IgD-negative memory B cell (primary cell): ENCODE data around the gene ARHGAP11A. TPM values are rescaled to one million over a fixed set of nuclear protein-coding genes. Genes with fewer than 3 reads are reported as not detected.

ENCODE experiments used
- H3K27ac Mint-ChIP-seq, 3 donors: one replicate each; pipeline ENCODE4 v1.8.0; 2020 to 2022; ENCODE audit warnings: mild to moderate bottlenecking in 3 of 3, mixed read lengths in 3 of 3, moderate library complexity in 1 of 3
- H3K27me3 Mint-ChIP-seq: one replicate; pipeline ENCODE4 v1.8.0; 2021; ENCODE audit warnings: mixed read lengths
- H3K36me3 Mint-ChIP-seq: one replicate; pipeline ENCODE4 v1.8.0; 2020; ENCODE audit warnings: mild to moderate bottlenecking, mixed read lengths
- H3K4me1 Mint-ChIP-seq, 3 donors: one replicate each; pipeline ENCODE4 v1.8.0; 2020 to 2022; ENCODE audit warnings: mixed read lengths in 3 of 3, mild to moderate bottlenecking in 1 of 3
- H3K4me3 Mint-ChIP-seq, 4 donors: one replicate each; pipeline ENCODE4 v1.8.0; 2020 to 2022; ENCODE audit warnings: mild to moderate bottlenecking in 4 of 4, mixed read lengths in 4 of 4, moderate library complexity in 3 of 4
- H3K9me3 Mint-ChIP-seq, 3 donors: one replicate each; pipeline ENCODE4 v1.8.0; 2020 to 2021; ENCODE audit warnings: mixed read lengths in 3 of 3, mild to moderate bottlenecking in 1 of 3
- polyA plus RNA-seq: library from polyadenylated mRNA; unstranded; fragments of 300-500 nt; fragmentation: Illumina TruSeq; gene quantifications from one replicate; pipeline ENCODE4 v1.2.3, GENCODE V29; 2021

Gene ARHGAP11A
- polyA plus RNA-seq, 1 donor from 2014 or later: 2.4 TPM

DNA sequence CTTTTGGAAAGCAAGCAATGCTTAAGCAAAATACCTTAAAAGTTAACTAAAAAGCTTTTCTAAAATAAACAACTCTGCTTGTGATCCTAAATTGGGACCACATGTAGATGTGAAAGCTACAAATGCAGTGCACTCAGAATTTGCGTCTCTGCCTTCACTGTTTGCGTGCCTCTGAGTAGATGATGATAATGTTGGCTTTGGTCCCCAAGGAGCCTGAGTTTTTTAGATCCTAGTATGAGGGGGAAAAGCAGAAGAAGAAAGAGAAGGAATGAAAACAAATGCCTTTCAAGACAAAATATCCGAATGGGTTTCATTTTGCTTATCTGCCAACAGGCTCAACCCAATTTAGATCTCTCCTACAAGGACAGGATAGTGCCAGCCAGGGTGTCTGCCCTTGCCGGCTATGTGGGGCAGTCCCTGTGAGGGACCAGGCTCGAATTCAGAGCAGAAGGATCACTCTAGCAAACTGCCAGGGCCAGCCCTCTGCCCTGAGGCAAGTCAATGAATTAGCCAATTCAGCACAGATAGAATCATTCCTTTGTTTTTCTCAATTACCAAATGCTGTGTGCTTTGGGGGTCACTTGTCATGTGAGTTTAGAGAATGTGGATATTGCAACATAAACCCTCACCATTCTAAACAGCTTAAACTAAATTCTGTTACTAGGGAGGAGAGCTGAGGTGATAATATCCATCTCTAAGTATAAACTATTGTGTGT lies 54.8 kb downstream of the ARHGAP11A start:
- no peaks in the 10 kb centered on the region for H3K4me1 Mint-ChIP-seq
- no peaks in the 10 kb centered on the region for H3K9me3 Mint-ChIP-seq
- H3K4me3 Mint-ChIP-seq: no peak overlapping the region
- no peaks in the 10 kb centered on the region for H3K36me3 Mint-ChIP-seq
- no peak overlapping the region for H3K27ac Mint-ChIP-seq
- no peaks in the 10 kb centered on the region for H3K27me3 Mint-ChIP-seq

GRCh38 chr15:32670623-32671022 lies 55.3 kb downstream of the ARHGAP11A start:
- Mint-ChIP-seq H3K27me3 (no peaks in the 10 kb centered on the region), H3K36me3 (no peaks in the 10 kb centered on the region), H3K9me3 (no peaks in the 10 kb centered on the region), H3K27ac (no peak overlapping the region), H3K4me1 (no peaks in the 10 kb centered on the region), H3K4me3 (no peak overlapping the region)

DNA sequence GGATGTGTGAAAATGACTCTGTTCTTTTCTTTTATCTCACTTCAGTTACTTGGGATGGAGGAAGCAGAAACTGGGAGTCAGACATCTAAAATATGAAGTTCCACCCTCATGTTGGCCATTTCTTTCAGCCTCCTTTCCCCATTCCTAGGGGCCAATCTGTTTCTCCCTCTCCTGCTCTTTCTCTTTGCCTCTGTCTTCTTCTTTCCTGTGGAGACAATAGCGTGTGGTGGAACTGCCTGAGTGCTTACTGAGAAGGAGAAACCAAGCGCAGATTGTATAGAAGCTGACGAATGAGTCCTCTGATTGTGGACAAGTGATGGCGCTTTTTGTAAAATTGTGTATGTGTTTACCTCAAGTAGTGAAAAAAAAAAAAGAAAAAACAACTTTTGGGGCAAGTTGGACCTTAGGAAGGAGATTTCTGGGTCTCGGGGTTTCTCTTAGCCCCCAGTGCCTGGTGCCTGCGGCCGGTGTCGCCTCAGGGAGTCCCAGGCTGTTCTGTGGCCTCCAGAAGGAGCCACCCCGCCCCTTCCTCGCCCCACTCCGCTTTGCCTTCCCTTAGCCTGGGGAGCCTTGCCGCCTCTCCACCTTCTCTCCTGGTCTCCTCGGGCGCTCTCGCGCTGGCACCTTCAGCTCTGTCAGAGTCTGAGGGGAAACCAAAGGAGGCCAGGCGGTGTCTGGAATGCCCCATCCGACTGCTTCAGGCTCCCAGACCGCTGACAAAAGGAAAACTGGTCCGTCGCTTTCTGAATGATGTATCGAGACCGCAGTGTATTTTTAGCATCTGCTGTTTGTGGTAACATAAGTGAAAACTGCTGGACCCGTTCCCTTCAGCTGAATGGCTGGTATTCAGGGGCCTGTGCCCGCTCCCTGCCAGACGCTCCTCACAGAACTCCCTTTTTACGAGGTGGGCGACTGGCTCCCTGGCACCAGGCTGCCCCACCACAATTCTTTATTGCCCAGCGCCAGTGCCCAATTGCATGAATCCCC lies 56.3 kb downstream of the ARHGAP11A start:
- no peaks in the 10 kb centered on the region for H3K9me3 Mint-ChIP-seq
- H3K4me1 Mint-ChIP-seq: no peaks in the 10 kb centered on the region
- no peaks in the 10 kb centered on the region for H3K36me3 Mint-ChIP-seq

DNA sequence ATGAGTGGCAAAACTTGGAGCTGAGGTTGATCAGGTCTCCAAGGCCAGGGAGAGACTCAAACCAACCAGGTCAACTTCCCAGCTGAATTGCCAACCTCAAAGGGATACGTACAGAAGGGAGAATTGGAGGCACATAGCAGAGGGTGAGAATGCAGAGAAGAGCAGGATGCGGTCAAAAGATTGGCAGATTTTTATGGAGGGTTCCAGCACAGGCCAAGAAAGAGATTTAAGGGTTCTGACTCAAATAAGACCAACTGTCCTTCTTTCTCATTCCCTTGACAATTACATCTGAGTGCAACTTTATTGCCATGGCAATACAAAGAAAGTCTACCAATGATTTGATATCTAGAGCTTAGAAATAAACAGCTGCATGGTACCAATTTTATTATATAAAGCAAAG lies 59.4 kb downstream of the ARHGAP11A start:
- Mint-ChIP-seq H3K9me3 (no peaks in the 10 kb centered on the region), H3K27ac (no peak overlapping the region), H3K4me1 (no peaks in the 10 kb centered on the region), H3K4me3 (no peak overlapping the region), H3K27me3 (no peaks in the 10 kb centered on the region), H3K36me3 (no peaks in the 10 kb centered on the region)

More for the DNA sequence above, 56.3 kb downstream of the ARHGAP11A start:
- no peaks in the 10 kb centered on the region for H3K27me3 Mint-ChIP-seq
- no peak overlapping the region for H3K27ac Mint-ChIP-seq
- no peak overlapping the region for H3K4me3 Mint-ChIP-seq

GRCh38 chr15:32675466-32675865 lies 60.2 kb downstream of the ARHGAP11A start:
- no peaks in the 10 kb centered on the region for H3K36me3 Mint-ChIP-seq
- no peak overlapping the region for H3K4me3 Mint-ChIP-seq
- no peaks in the 10 kb centered on the region for H3K27me3 Mint-ChIP-seq
- H3K4me1 Mint-ChIP-seq: no peaks in the 10 kb centered on the region
- H3K27ac Mint-ChIP-seq: no peak overlapping the region
- H3K9me3 Mint-ChIP-seq: no peaks in the 10 kb centered on the region

DNA sequence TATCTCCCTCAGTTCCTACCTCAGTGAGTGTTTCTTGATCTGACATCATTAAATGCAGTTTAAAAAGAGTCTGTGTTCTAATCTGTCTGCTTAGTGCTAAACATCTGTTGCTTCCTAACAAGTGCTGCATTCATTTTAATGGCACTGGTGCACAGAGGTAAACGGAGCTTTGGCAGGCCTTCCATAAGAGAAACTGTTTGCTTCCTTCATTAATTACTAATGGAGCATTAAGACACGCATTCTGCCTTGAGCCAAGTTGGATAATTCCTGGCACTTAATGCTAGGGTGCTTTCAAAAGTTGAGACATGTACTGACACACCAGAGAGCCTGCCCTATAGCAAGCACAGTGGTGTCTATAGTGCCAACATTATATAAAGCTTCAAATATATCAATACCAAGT lies 60.9 kb downstream of the ARHGAP11A start:
- H3K4me1 Mint-ChIP-seq: no peaks in the 10 kb centered on the region
- no peak overlapping the region for H3K4me3 Mint-ChIP-seq
- no peaks in the 10 kb centered on the region for H3K9me3 Mint-ChIP-seq
- no peaks in the 10 kb centered on the region for H3K27me3 Mint-ChIP-seq
- no peak overlapping the region for H3K27ac Mint-ChIP-seq
- no peaks in the 10 kb centered on the region for H3K36me3 Mint-ChIP-seq

DNA sequence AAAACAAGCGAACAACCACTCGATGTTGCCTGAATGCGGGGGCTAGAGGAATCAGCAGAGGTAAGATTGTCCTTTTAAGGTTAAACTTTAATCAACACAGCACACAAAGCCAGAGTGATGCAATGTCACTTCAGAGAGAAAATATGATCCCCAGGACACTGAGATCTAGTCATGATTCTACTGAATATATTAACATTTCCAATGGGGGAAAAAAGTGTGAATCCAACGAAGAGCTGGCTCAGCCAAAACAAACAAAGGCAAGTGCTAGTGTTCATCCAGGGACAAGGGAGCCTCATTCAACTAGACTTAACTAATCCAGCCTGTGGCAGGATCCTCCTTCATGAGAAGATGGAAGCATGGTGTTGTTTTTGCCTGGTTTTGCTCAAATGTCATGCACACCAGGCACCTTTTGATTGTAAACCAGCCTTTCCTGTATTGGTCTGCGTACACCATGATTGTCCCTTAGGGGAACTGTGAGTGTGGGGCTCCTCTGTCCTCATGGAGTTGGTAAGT lies 62.0 kb downstream of the ARHGAP11A start:
- H3K36me3 Mint-ChIP-seq: no peaks in the 10 kb centered on the region
- no peaks in the 10 kb centered on the region for H3K9me3 Mint-ChIP-seq
- H3K27me3 Mint-ChIP-seq: no peaks in the 10 kb centered on the region
- no peak overlapping the region for H3K4me3 Mint-ChIP-seq
- H3K4me1 Mint-ChIP-seq: no peaks in the 10 kb centered on the region
- no peak overlapping the region for H3K27ac Mint-ChIP-seq

DNA sequence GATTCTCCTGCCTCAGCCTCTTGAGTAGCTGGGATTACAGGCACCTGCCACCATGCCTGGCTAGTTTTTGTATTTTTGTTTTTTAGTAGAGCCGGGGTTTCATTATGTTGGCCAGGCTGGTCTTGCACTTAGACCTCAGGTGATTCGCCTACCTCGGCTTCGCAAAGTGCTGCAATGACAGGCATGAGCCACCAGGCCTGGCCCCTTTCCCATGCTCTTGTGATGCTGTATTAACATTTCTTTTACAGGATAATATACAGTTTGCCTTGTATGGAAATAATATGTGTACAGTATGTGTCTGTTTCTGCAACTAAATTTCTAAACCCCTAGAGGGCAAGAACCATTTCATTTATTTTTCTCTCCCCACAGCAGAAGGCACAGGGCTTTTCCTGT lies 64.0 kb downstream of the ARHGAP11A start:
- Mint-ChIP-seq H3K27ac (no peak overlapping the region), H3K27me3 (no peaks in the 10 kb centered on the region), H3K9me3 (no peaks in the 10 kb centered on the region), H3K4me3 (no peak overlapping the region), H3K36me3 (no peaks in the 10 kb centered on the region), H3K4me1 (no peaks in the 10 kb centered on the region)

- H3K4me1 Mint-ChIP-seq: no peaks in the 10 kb centered on the region
- no peak overlapping the region for H3K27ac Mint-ChIP-seq
- peaks cover 0 to 2% (median 0%) of the 10 kb centered on the region in 3 donors for H3K9me3 Mint-ChIP-seq
- no peaks in the 10 kb centered on the region for H3K36me3 Mint-ChIP-seq
- no peaks in the 10 kb centered on the region for H3K27me3 Mint-ChIP-seq
- H3K4me3 Mint-ChIP-seq: no peak overlapping the region
Observed at GRCh38 chr15:32682569-32682968, 67.3 kb downstream of the ARHGAP11A start.

DNA sequence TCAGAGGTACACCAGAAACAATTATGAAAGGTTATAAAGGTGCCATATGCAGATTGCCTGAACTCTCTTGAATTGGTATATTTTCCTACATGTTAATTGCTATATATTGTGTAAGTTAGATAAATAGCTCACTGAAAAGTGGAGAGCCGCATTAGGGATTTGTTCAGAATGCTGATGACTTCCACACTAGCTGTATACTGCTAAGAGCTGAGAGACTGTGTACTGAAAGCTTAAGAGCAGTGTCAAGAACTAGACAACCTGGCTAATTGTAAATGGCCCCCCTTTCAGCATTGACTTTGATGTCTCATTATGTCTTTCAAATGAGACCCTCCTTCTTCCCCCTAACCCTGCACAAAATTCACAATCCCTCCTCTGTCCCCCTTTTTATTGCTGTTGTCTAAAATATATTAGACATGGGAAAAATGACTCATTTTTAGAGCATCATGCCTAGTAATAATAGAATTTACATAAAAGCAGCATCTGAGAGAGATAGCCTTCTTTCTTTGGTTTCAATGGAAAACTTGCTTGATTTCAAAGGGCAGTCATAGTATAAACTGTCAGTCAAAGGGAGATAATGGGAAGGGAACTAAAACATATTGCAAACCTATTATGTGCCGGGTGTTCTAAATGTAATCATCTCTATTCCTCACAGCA lies 67.8 kb downstream of the ARHGAP11A start:
- Mint-ChIP-seq H3K9me3 (peaks cover 0 to 2% (median 0%) of the 10 kb centered on the region in 3 donors), H3K4me1 (no peaks in the 10 kb centered on the region), H3K27me3 (no peaks in the 10 kb centered on the region), H3K36me3 (no peaks in the 10 kb centered on the region), H3K4me3 (no peak overlapping the region), H3K27ac (no peak overlapping the region)

- H3K27me3 Mint-ChIP-seq: no peaks in the 10 kb centered on the region
- no peak overlapping the region for H3K27ac Mint-ChIP-seq
- H3K36me3 Mint-ChIP-seq: no peaks in the 10 kb centered on the region
- no peak overlapping the region for H3K4me3 Mint-ChIP-seq
- peaks cover 0 to 2% (median 0%) of the 10 kb centered on the region in 3 donors for H3K9me3 Mint-ChIP-seq
- H3K4me1 Mint-ChIP-seq: no peaks in the 10 kb centered on the region
Observed at GRCh38 chr15:32683906-32684584, 68.7 kb downstream of the ARHGAP11A start.

GRCh38 chr15:32685576-32685975 lies 70.3 kb downstream of the ARHGAP11A start:
- H3K36me3 Mint-ChIP-seq: no peaks in the 10 kb centered on the region
- H3K4me3 Mint-ChIP-seq: no peak overlapping the region
- no peak overlapping the region for H3K27ac Mint-ChIP-seq
- no peaks in the 10 kb centered on the region for H3K27me3 Mint-ChIP-seq
- no peaks in the 10 kb centered on the region for H3K4me1 Mint-ChIP-seq
- peaks cover 0 to 2% (median 0%) of the 10 kb centered on the region in 3 donors for H3K9me3 Mint-ChIP-seq

DNA sequence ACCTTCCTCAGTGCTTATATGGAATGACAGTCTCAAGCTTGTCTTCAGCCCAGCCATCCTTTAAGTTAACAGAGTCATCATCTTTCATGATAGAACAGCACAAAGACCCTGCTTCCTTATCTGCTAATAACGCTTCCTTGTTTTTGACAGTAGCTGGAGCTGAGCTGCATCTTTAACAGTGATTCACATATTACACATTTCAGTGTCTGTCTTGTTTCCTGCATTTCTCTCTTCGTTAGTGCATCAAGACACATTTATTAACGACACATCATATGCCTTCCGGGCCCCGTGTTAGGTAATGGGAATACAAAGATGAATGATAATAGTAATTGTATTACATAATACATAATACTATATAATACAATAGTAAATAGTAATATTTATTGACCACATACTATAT lies 72.3 kb downstream of the ARHGAP11A start:
- no peaks in the 10 kb centered on the region for H3K27me3 Mint-ChIP-seq
- no peak overlapping the region for H3K4me3 Mint-ChIP-seq
- no peaks in the 10 kb centered on the region for H3K4me1 Mint-ChIP-seq
- no peaks in the 10 kb centered on the region for H3K36me3 Mint-ChIP-seq
- H3K27ac Mint-ChIP-seq: no peak overlapping the region
- H3K9me3 Mint-ChIP-seq: peaks cover 0 to 2% (median 0%) of the 10 kb centered on the region in 3 donors

- Mint-ChIP-seq H3K4me3 (no peak overlapping the region), H3K4me1 (no peaks in the 10 kb centered on the region), H3K36me3 (no peaks in the 10 kb centered on the region), H3K27me3 (no peaks in the 10 kb centered on the region), H3K9me3 (peaks cover 0 to 2% (median 0%) of the 10 kb centered on the region in 3 donors), H3K27ac (no peak overlapping the region)
Observed at GRCh38 chr15:32688151-32688639, 72.9 kb downstream of the ARHGAP11A start.
